ENCODE results near the gene SCFD2.

SCFD2 gene

GRCh38 chr4:52979821-52980590, 385.9 kb downstream of the SCFD2 start:
- no peak for DNase-seq

- no peak for DNase-seq
These were observed 386.8 kb downstream of the SCFD2 start for GRCh38 chr4:52979020-52979419.

GRCh38 chr4:52977252-52977651, 388.6 kb downstream of the SCFD2 start:
- DNase-seq: no peak

GRCh38 chr4:52976523-52977230, 389.2 kb downstream of the SCFD2 start:
- no peak for DNase-seq

GRCh38 chr4:52968691-52969090, 397.2 kb downstream of the SCFD2 start:
- no peak for DNase-seq

GRCh38 chr4:52968241-52968640, 397.6 kb downstream of the SCFD2 start:
- no peak for DNase-seq

- DNase-seq: no peak
These were observed 399.1 kb downstream of the SCFD2 start for GRCh38 chr4:52966781-52967180.

- DNase-seq: no peak
These were observed 399.7 kb downstream of the SCFD2 start for GRCh38 chr4:52966172-52966571.

GRCh38 chr4:52964561-52965101, 401.2 kb downstream of the SCFD2 start:
- DNase-seq: no peak

GRCh38 chr4:52964011-52964410, 401.9 kb downstream of the SCFD2 start:
- no peak for DNase-seq

- DNase-seq: no peak
These were observed 403.1 kb downstream of the SCFD2 start for GRCh38 chr4:52962721-52963120.

- DNase-seq: no peak
These were observed 404.0 kb downstream of the SCFD2 start for GRCh38 chr4:52961666-52962412.

GRCh38 chr4:52959541-52959940, 406.3 kb downstream of the SCFD2 start:
- DNase-seq: no peak

GRCh38 chr4:52957835-52958631, 407.8 kb downstream of the SCFD2 start:
- DNase-seq: no peak

- no peak for DNase-seq
These were observed 408.6 kb downstream of the SCFD2 start for GRCh38 chr4:52957220-52957686.

GRCh38 chr4:52956691-52957090, 409.2 kb downstream of the SCFD2 start:
- DNase-seq: no peak

- no peak for DNase-seq
These were observed 411.2 kb downstream of the SCFD2 start for GRCh38 chr4:52954560-52955170.

- DNase-seq: no peak
These were observed 413.3 kb downstream of the SCFD2 start for GRCh38 chr4:52952540-52952939.

- no peak for DNase-seq
These were observed 414.8 kb downstream of the SCFD2 start for GRCh38 chr4:52951016-52951415.

GRCh38 chr4:52950226-52950625, 415.6 kb downstream of the SCFD2 start:
- no peak for DNase-seq

GRCh38 chr4:52949336-52949735, 416.5 kb downstream of the SCFD2 start:
- DNase-seq: no peak

- DNase-seq: no peak
These were observed 417.8 kb downstream of the SCFD2 start for GRCh38 chr4:52948057-52948423.
